ENCODE measurements around the gene CCSER1.

Gene CCSER1

GRCh38 chr4:90970021-90970420 lies 842.8 kb downstream of the CCSER1 start:
- DNase-seq (ENCODE audit: low spot score), result no peak
- peaks cover 8% of the 10 kb centered on the region for H3K9me3 Mint-ChIP-seq
- H3K4me3 Mint-ChIP-seq, result no peak overlapping the region
- H3K36me3 Mint-ChIP-seq (ENCODE audit: low read depth), result no peaks in the 10 kb centered on the region
- H3K4me1 Mint-ChIP-seq (ENCODE audit: low read depth), result no peaks in the 10 kb centered on the region
- no peak overlapping the region for H3K27ac Mint-ChIP-seq
- H3K27me3 Mint-ChIP-seq (ENCODE audit: low read depth), result no peaks in the 10 kb centered on the region

- Mint-ChIP-seq H3K27me3 (ENCODE audit: low read depth) (no peaks in the 10 kb centered on the region), H3K36me3 (ENCODE audit: low read depth) (no peaks in the 10 kb centered on the region), H3K9me3 (peaks cover 4% of the 10 kb centered on the region), H3K27ac (no peak overlapping the region), H3K4me1 (ENCODE audit: low read depth) (no peaks in the 10 kb centered on the region), H3K4me3 (no peak overlapping the region)
- DNase-seq (ENCODE audit: low spot score), result no peak
Observed at GRCh38 chr4:90977726-90978125, 850.5 kb downstream of the CCSER1 start.

DNA sequence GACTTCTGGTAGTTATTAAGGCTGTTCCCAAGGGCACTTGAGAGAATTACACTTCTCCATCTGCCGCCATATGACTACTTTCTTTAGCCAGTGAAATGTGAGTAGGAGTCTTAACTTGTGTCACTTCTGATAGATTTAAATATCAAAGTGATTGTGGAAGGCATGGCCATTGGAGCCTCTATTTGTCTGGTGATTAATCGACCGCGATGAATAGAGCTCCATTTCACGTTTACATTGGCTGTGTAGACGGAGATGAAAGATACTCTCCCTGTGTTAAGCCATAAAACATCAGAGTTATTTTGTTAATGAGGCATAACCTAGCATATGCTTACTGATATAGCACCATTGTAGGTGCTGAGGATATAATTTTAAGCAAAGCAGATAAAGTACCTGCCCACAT lies 852.4 kb downstream of the CCSER1 start:
- H3K27ac Mint-ChIP-seq, result no peak overlapping the region
- H3K27me3 Mint-ChIP-seq (ENCODE audit: low read depth), result no peaks in the 10 kb centered on the region
- no peak overlapping the region for H3K4me3 Mint-ChIP-seq

DNA sequence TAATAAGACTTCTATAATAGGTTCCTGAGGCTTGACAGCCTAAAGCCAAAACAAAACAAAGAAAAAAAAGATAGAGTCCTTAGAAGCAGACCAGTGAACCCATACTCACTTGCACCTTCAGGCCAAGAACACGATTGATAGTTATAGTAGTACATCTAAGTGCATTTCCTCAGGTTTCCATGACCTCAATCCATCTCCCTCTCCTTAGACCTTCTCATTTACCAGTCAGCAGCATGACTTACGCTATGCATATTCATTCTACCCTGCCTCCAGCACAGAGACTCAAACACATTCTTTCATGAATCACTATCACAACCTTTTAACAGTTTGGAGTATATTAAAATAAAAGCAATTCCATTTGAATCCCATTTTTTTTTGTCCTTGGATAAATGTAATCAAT lies 855.6 kb downstream of the CCSER1 start:
- Mint-ChIP-seq H3K36me3 (ENCODE audit: low read depth) (no peaks in the 10 kb centered on the region), H3K9me3 (peaks cover 9% of the 10 kb centered on the region)

More for the DNA sequence above, 852.4 kb downstream of the CCSER1 start:
- Mint-ChIP-seq H3K4me1 (ENCODE audit: low read depth) (no peaks in the 10 kb centered on the region), H3K36me3 (ENCODE audit: low read depth) (no peaks in the 10 kb centered on the region), H3K9me3 (peaks cover 4% of the 10 kb centered on the region)
- DNase-seq (ENCODE audit: low spot score), result no peak

DNA sequence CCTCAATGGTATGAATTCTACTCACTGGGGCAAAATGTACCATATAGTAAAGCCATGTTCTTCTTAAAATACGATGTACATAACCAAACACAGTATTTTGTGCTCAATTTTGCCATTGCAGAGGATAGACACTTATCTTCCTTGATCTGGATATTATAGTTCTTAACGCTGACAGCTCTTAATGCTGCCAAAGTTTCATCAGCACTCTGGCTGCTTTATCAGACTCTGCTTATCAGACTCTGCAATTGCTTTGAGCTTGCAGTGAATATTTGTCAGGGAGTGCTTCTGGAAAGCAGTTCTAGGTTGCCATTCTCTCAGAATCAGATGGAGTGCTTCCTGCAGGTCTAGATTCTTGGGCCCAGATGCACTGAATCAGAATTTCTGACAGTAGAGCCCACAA lies 863.1 kb downstream of the CCSER1 start:
- H3K27me3 Mint-ChIP-seq (ENCODE audit: low read depth), result no peaks in the 10 kb centered on the region

More for the DNA sequence above, 855.6 kb downstream of the CCSER1 start:
- H3K27ac Mint-ChIP-seq, result no peak overlapping the region
- no peak for DNase-seq (ENCODE audit: low spot score)
- no peak overlapping the region for H3K4me3 Mint-ChIP-seq
- no peaks in the 10 kb centered on the region for H3K4me1 Mint-ChIP-seq (ENCODE audit: low read depth)
- H3K27me3 Mint-ChIP-seq (ENCODE audit: low read depth), result no peaks in the 10 kb centered on the region

GRCh38 chr4:90992213-90992612 lies 865.0 kb downstream of the CCSER1 start:
- H3K27ac Mint-ChIP-seq, result no peak overlapping the region
- H3K27me3 Mint-ChIP-seq (ENCODE audit: low read depth), result no peaks in the 10 kb centered on the region
- no peaks in the 10 kb centered on the region for H3K9me3 Mint-ChIP-seq
- no peaks in the 10 kb centered on the region for H3K4me1 Mint-ChIP-seq (ENCODE audit: low read depth)
- no peak for DNase-seq (ENCODE audit: low spot score)
- H3K36me3 Mint-ChIP-seq (ENCODE audit: low read depth), result no peaks in the 10 kb centered on the region
- no peak overlapping the region for H3K4me3 Mint-ChIP-seq

More for the DNA sequence above, 863.1 kb downstream of the CCSER1 start:
- DNase-seq (ENCODE audit: low spot score), result no peak
- peaks cover 5% of the 10 kb centered on the region for H3K9me3 Mint-ChIP-seq
- no peak overlapping the region for H3K4me3 Mint-ChIP-seq
- no peaks in the 10 kb centered on the region for H3K4me1 Mint-ChIP-seq (ENCODE audit: low read depth)
- H3K36me3 Mint-ChIP-seq (ENCODE audit: low read depth), result no peaks in the 10 kb centered on the region
- H3K27ac Mint-ChIP-seq, result no peak overlapping the region

GRCh38 chr4:90994851-90995574 lies 867.8 kb downstream of the CCSER1 start:
- no peaks in the 10 kb centered on the region for H3K9me3 Mint-ChIP-seq
- no peaks in the 10 kb centered on the region for H3K27me3 Mint-ChIP-seq (ENCODE audit: low read depth)
- H3K36me3 Mint-ChIP-seq (ENCODE audit: low read depth), result no peaks in the 10 kb centered on the region
- no peak for DNase-seq (ENCODE audit: low spot score)
- no peaks in the 10 kb centered on the region for H3K4me1 Mint-ChIP-seq (ENCODE audit: low read depth)
- H3K4me3 Mint-ChIP-seq, result no peak overlapping the region
- H3K27ac Mint-ChIP-seq, result no peak overlapping the region

DNA sequence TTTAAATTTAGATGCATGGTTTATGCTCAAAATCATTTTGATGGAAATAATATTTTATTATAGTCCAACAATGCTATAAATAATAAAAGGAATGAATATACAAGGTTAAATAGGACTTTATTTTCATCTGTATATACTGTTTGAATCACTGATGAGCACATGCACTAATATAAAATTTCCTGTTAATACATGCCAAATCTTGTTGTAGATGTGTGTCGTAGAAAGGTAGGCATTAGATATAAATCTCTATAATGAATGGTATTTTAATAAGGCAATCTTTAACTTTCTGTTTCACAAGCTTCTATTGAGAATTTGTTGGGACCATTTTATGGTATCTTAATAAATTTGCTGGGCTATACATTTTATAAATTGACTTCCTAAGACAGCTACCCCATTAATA lies 868.8 kb downstream of the CCSER1 start:
- Mint-ChIP-seq H3K4me1 (ENCODE audit: low read depth) (no peaks in the 10 kb centered on the region), H3K9me3 (no peaks in the 10 kb centered on the region), H3K27ac (no peak overlapping the region), H3K27me3 (ENCODE audit: low read depth) (no peaks in the 10 kb centered on the region), H3K36me3 (ENCODE audit: low read depth) (no peaks in the 10 kb centered on the region), H3K4me3 (no peak overlapping the region)
- no peak for DNase-seq (ENCODE audit: low spot score)

DNA sequence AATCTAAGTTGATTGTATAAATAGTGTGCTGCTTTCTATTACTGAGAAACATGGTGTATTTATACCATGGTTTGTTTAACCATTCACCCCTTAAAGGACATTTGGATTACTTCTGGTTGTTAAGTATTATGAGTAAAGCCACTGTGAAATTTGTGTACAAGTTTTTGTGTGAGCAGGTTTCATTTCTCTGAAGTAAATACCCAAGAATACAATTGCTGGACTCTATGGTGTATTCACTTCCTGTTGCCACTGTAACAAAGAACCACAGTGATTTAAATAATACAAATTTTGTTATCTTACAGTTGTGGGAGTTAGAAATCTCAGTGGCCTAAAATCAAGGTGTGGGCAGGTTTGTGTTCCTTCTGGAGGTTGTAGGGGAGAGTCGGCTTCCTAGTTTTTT lies 869.6 kb downstream of the CCSER1 start:
- Mint-ChIP-seq H3K9me3 (no peaks in the 10 kb centered on the region), H3K4me3 (no peak overlapping the region), H3K4me1 (ENCODE audit: low read depth) (no peaks in the 10 kb centered on the region), H3K27ac (no peak overlapping the region), H3K36me3 (ENCODE audit: low read depth) (no peaks in the 10 kb centered on the region), H3K27me3 (ENCODE audit: low read depth) (no peaks in the 10 kb centered on the region)
- no peak for DNase-seq (ENCODE audit: low spot score)

GRCh38 chr4:91015861-91016260 lies 888.7 kb downstream of the CCSER1 start:
- Mint-ChIP-seq H3K27me3 (ENCODE audit: low read depth) (no peaks in the 10 kb centered on the region), H3K4me3 (no peak overlapping the region), H3K27ac (no peak overlapping the region), H3K9me3 (peaks cover 2% of the 10 kb centered on the region), H3K36me3 (ENCODE audit: low read depth) (no peaks in the 10 kb centered on the region), H3K4me1 (ENCODE audit: low read depth) (no peaks in the 10 kb centered on the region)
- no peak for DNase-seq (ENCODE audit: low spot score)

DNA sequence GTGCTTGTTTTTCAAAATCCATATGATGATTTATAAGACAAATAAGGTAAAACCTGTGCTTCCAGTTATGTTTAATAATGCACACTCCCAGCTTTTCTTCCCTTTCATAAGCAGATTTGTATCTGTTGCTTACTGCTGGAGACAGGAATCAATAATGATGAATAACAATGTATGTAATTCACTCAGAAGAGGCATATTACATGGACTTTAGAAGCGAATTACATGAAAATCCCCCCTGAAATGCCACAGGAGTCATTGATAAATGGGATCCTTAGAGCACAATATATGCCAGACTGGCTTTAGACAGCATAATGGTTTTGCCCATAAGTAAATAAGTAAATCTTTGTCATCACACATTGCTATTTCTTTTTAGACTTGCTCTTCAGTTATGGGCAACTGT lies 892.3 kb downstream of the CCSER1 start:
- no peak overlapping the region for H3K4me3 Mint-ChIP-seq
- no peaks in the 10 kb centered on the region for H3K27me3 Mint-ChIP-seq (ENCODE audit: low read depth)
- DNase-seq (ENCODE audit: low spot score), result no peak
- H3K9me3 Mint-ChIP-seq, result no peaks in the 10 kb centered on the region
- no peaks in the 10 kb centered on the region for H3K4me1 Mint-ChIP-seq (ENCODE audit: low read depth)
- no peaks in the 10 kb centered on the region for H3K36me3 Mint-ChIP-seq (ENCODE audit: low read depth)
- H3K27ac Mint-ChIP-seq, result no peak overlapping the region

DNA sequence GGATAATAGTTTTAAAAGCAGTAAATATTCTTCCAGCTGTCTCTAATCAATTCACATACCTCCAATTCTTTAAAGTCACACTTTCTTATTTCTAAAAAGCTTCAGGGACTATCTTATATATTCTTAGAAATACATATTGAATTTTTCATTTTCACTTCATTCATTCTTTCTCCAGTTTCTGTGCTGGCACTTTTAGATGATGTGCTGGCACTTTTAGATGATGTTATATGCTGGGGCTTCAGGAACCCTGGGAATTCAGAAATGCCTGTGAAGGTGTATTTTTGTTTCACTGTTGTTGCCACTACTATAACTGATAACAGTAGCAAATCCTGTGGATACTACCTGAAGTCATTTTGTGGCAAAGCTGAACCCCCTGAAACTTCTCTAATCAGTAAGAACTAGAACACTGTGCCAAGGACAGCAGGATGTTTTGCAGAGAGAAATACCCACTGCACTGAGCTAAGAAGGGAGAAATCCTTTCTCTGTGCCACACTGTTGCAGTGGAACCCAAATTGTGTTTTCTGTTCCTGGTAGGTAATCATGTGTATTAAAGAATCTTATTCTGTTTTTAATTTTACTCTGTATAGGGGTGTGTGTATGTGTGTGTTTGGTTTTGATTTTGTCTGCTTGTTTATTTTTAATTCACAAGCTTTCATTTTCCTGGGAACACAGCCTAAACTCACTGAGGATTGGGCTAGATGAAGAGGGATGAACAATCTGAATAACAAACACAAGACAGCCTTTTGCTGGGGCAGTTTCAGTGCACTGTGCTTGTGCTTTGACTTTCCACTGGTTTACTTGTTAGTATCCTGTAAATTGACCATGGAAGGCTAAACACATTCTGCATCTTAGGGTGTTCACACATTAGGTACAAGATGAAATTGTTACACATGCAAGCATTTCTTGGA lies 898.3 kb downstream of the CCSER1 start:
- Mint-ChIP-seq H3K4me3 (no peak overlapping the region), H3K27me3 (ENCODE audit: low read depth) (no peaks in the 10 kb centered on the region), H3K36me3 (ENCODE audit: low read depth) (no peaks in the 10 kb centered on the region), H3K9me3 (no peaks in the 10 kb centered on the region), H3K27ac (no peak overlapping the region), H3K4me1 (ENCODE audit: low read depth) (no peaks in the 10 kb centered on the region)
- no peak for DNase-seq (ENCODE audit: low spot score)

DNA sequence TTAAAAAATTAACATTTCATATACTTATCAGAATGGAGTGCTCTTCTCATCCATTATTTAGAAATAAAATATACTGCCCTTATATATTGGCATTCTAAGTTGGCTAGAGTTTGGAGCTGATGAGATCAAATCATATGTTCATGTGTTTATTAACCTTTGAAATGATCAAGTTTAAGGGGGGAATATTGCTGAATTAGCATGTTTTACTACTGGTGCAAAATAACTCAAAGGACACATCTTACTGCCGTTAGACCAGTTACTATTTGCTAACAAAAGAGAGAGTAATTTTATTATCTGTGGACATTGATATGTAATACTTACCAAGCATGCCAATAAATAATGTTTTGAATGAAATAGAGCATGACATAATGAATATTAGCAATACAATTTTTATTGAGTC lies 901.0 kb downstream of the CCSER1 start:
- H3K27ac Mint-ChIP-seq, result no peak overlapping the region
- H3K4me1 Mint-ChIP-seq (ENCODE audit: low read depth), result no peaks in the 10 kb centered on the region
- H3K9me3 Mint-ChIP-seq, result no peaks in the 10 kb centered on the region
- no peak overlapping the region for H3K4me3 Mint-ChIP-seq
- H3K27me3 Mint-ChIP-seq (ENCODE audit: low read depth), result no peaks in the 10 kb centered on the region
- no peak for DNase-seq (ENCODE audit: low spot score)
- H3K36me3 Mint-ChIP-seq (ENCODE audit: low read depth), result no peaks in the 10 kb centered on the region

DNA sequence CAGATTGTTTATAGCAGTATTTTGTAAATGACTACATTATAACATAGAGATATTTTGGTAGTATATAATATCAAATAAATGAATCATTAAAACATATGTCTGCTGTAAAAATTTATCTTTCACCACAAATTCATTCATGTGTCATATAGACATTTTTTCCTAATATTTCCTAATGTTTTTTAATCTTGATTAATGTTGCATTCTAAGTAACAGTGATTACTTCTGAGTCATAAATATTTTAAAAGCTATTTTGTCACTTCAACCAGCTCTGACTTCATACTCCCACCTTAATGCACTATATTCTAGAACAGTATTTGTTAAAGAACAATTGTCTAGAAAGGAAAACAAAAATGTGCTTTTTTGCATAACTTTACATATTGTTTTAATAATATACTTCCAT lies 904.6 kb downstream of the CCSER1 start:
- Mint-ChIP-seq H3K4me3 (no peak overlapping the region), H3K4me1 (ENCODE audit: low read depth) (no peaks in the 10 kb centered on the region), H3K36me3 (ENCODE audit: low read depth) (no peaks in the 10 kb centered on the region), H3K9me3 (no peaks in the 10 kb centered on the region), H3K27me3 (ENCODE audit: low read depth) (no peaks in the 10 kb centered on the region), H3K27ac (no peak overlapping the region)
- DNase-seq (ENCODE audit: low spot score), result no peak
